ENCODE measurements around the gene MAPKBP1. TPM values are rescaled to one million over a fixed set of nuclear protein-coding genes. Genes with fewer than 3 reads are reported as not detected.

Gene MAPKBP1
- total RNA-seq, 1 donor from 2014 or later, result 36.6 TPM

DNA sequence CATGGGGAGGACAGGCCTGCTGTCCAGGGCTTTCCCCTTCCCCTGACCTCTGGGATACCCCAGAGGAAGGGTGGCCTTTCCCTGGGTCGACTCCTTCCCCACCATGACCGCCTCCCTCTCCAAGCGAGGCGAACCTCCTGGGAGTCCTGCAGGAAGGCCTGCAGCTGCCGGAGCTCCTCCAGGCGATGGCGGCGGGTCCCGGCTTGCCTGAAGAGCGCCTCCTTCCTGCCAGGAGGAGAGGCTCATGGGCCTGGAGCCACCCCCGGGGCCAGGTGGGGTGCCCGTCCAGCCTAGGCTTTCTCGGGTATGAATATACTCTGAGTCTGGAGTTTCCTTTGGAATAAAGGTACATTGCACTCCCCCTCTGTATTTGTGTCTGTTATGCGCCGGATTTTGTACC lies 84.5 kb downstream of the MAPKBP1 start:
- TF ChIP-seq, protein P1, sequence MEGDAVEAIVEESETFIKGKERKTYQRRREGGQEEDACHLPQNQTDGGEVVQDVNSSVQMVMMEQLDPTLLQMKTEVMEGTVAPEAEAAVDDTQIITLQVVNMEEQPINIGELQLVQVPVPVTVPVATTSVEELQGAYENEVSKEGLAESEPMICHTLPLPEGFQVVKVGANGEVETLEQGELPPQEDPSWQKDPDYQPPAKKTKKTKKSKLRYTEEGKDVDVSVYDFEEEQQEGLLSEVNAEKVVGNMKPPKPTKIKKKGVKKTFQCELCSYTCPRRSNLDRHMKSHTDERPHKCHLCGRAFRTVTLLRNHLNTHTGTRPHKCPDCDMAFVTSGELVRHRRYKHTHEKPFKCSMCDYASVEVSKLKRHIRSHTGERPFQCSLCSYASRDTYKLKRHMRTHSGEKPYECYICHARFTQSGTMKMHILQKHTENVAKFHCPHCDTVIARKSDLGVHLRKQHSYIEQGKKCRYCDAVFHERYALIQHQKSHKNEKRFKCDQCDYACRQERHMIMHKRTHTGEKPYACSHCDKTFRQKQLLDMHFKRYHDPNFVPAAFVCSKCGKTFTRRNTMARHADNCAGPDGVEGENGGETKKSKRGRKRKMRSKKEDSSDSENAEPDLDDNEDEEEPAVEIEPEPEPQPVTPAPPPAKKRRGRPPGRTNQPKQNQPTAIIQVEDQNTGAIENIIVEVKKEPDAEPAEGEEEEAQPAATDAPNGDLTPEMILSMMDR (conservative IDR thresholded peaks at IDR 0.05), result no peak
- no peaks in the 10 kb centered on the region for H3K36me3 Mint-ChIP-seq (ENCODE audit: low read depth)

DNA sequence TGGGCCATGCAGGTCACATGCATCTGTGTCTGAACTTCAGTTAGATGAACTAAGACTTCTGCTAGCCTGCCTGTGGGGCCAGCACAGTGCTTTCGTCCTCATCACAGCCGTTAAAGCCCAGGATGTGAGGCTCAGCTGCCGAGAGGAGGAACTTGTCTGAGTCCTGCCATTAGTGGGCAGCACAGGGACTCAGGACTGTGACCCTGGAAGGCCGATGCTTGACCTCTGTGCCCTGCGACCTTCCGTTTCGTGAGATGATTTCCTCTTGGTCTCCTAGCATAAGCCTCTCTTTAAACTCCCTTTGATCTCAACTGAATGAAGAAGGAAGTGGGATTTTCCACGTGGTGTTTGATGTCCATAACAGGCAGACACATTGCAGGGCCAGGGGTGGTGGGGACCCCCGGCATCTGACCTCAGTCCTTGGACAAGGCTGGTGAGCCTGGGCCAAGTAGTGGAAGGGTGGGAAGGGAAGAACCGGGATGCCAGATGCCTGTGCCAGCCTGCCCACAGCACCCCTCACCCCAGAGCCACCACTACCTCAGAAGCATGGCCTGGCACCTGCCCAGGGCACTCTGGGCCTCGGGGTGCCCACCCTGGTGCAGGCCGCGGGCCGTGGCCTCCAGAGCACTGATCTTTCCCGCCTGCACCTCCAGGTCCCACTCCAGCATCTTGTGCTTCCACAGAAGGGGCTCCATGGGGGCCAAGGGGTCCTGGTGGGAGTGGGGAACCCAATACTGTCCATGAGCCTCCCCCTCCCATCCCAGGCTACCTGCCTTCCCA lies 86.0 kb downstream of the MAPKBP1 start:
- peak; percentile 49 for DNase-seq (ENCODE audit: low read depth, low spot score)
- Mint-ChIP-seq H3K36me3 (ENCODE audit: low read depth) (no peaks in the 10 kb centered on the region), H3K4me1 (peaks cover 29% of the 10 kb centered on the region), H3K4me3 (peak overlapping the region; percentile 57), H3K27ac (ENCODE audit: unreplicated experiment) (no peak overlapping the region), H3K27me3 (ENCODE audit: low read depth) (no peaks in the 10 kb centered on the region), H3K9me3 (no peaks in the 10 kb centered on the region)
- TF ChIP-seq, protein P1 (conservative IDR thresholded peaks at IDR 0.05), result no peak

More for the DNA sequence above, 84.5 kb downstream of the MAPKBP1 start:
- no peak overlapping the region for H3K4me3 Mint-ChIP-seq
- H3K4me1 Mint-ChIP-seq, result peaks cover 32% of the 10 kb centered on the region
- H3K9me3 Mint-ChIP-seq, result no peaks in the 10 kb centered on the region
- H3K27ac Mint-ChIP-seq (ENCODE audit: unreplicated experiment), result no peak overlapping the region
- DNase-seq (ENCODE audit: low read depth, low spot score), result no peak
- H3K27me3 Mint-ChIP-seq (ENCODE audit: low read depth), result no peaks in the 10 kb centered on the region

GRCh38 chr15:41861736-41862356 lies 87.6 kb downstream of the MAPKBP1 start:
- H3K27me3 Mint-ChIP-seq (ENCODE audit: low read depth), result no peaks in the 10 kb centered on the region
- H3K27ac Mint-ChIP-seq (ENCODE audit: unreplicated experiment), result peak overlapping the region; percentile 57
- H3K36me3 Mint-ChIP-seq (ENCODE audit: low read depth), result no peaks in the 10 kb centered on the region
- H3K9me3 Mint-ChIP-seq, result no peaks in the 10 kb centered on the region
- DNase-seq (ENCODE audit: low read depth, low spot score), result no peak
- TF ChIP-seq, protein P1 (conservative IDR thresholded peaks at IDR 0.05), result no peak
- no peak overlapping the region for H3K4me3 Mint-ChIP-seq
- H3K4me1 Mint-ChIP-seq, result peaks cover 25% of the 10 kb centered on the region

GRCh38 chr15:41862515-41863116 lies 88.3 kb downstream of the MAPKBP1 start:
- Mint-ChIP-seq H3K9me3 (no peaks in the 10 kb centered on the region), H3K27me3 (ENCODE audit: low read depth) (no peaks in the 10 kb centered on the region), H3K4me1 (peaks cover 30% of the 10 kb centered on the region), H3K4me3 (no peak overlapping the region), H3K36me3 (ENCODE audit: low read depth) (no peaks in the 10 kb centered on the region), H3K27ac (ENCODE audit: unreplicated experiment) (peak overlapping the region; percentile 75)
- no peak for DNase-seq (ENCODE audit: low read depth, low spot score)
- TF ChIP-seq, protein P1 (conservative IDR thresholded peaks at IDR 0.05), result no peak

DNA sequence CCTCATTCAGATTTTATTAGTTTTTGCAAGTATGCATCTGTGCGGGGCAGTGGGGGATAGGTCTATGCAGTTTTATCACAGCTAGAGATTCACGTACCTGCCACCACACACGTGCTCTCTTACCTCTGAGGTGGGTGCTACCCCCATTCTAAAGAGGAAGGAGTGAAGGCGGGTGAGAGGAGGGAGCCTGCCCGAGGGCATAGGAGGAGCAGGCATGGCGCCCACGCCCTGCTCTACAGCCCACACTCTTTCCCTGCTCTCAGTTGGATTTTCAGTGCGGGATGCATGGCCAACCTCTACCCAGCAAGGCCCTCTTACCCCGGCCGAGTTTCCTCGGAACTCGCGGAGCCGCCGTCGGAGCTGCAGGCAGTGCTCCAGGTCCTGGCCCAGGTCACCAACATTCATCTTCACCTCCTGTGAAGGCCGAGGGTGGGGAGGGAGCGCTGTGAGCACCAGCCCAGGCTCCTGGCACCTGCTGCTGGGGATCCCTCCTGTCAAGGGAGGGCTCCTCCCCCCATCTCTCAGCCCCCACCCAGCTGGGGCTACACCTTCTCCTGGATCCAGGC lies 91.3 kb downstream of the MAPKBP1 start:
- TF ChIP-seq, protein P1 (conservative IDR thresholded peaks at IDR 0.05), result no peak
- peaks cover 24% of the 10 kb centered on the region for H3K4me1 Mint-ChIP-seq

More for the DNA sequence above, 91.3 kb downstream of the MAPKBP1 start:
- H3K27ac Mint-ChIP-seq (ENCODE audit: unreplicated experiment), result no peak overlapping the region
- H3K36me3 Mint-ChIP-seq (ENCODE audit: low read depth), result no peaks in the 10 kb centered on the region
- DNase-seq (ENCODE audit: low read depth, low spot score), result no peak
- no peak overlapping the region for H3K4me3 Mint-ChIP-seq
- no peaks in the 10 kb centered on the region for H3K27me3 Mint-ChIP-seq (ENCODE audit: low read depth)
- H3K9me3 Mint-ChIP-seq, result no peaks in the 10 kb centered on the region

Data from neural crest cell (in vitro differentiated cells).